MCF 10A (cell line): ENCODE measurements around the gene RASA1. TPM values are rescaled to one million over a fixed set of nuclear protein-coding genes. Genes with fewer than 3 reads are reported as not detected.

Experiments used
- Bru-seq: library from RNA; stranded (reverse); fragments of 400-500 nt; gene quantifications from one replicate; lab custom pipeline; 2021; lab: Mats Ljungman, UMichigan
- BruChase-seq, 2 experiments: library from RNA; stranded (reverse); fragments of 400-500 nt; gene quantifications; one replicate each; lab custom pipeline; 2021; lab: Mats Ljungman, UMichigan
- BruUV-seq: library from RNA; stranded (reverse); fragments of 400-500 nt; replicated peaks from 2 replicates; lab custom pipeline; 2021; lab: Mats Ljungman, UMichigan
- CTCF ChIA-PET: fragments of 300-600 bp; sonication (Branson Sonifier 250); formaldehyde crosslinking; extraction: SDS; loops from one replicate; lab custom pipeline; 2021; ENCODE audit warnings: antibody characterized with exemption, inconsistent platforms; lab: Yijun Ruan, JAX
- POLR2A ChIA-PET: fragments of 300-600, 350-650 bp; sonication (Branson Sonifier 250); formaldehyde crosslinking; extraction: SDS; loops from one replicate; lab custom pipeline; 2020; ENCODE audit warnings: antibody characterized with exemption, inconsistent platforms; lab: Yijun Ruan, JAX
- DNase-seq: peaks from one replicate; pipeline ENCODE4 v3.0.0-alpha.2; 2018; ENCODE audit not compliant: unreplicated experiment
- H3K27ac Mint-ChIP-seq: one replicate; pipeline ENCODE4 v1.8.0; 2022; ENCODE audit warnings: mild to moderate bottlenecking, low read depth, mixed read lengths; ENCODE audit not compliant: unreplicated experiment
- H3K27me3 Mint-ChIP-seq: one replicate; pipeline ENCODE4 v1.8.0; 2022; ENCODE audit warnings: mixed read lengths; ENCODE audit not compliant: insufficient read depth, unreplicated experiment
- H3K36me3 Mint-ChIP-seq: one replicate; pipeline ENCODE4 v1.8.0; 2022; ENCODE audit warnings: mild to moderate bottlenecking, moderate library complexity, mixed read lengths; ENCODE audit not compliant: insufficient read depth, unreplicated experiment
- H3K4me1 Mint-ChIP-seq: one replicate; pipeline ENCODE4 v1.8.0; 2022; ENCODE audit warnings: mixed read lengths; ENCODE audit not compliant: insufficient read depth, unreplicated experiment
- H3K4me3 Mint-ChIP-seq: one replicate; pipeline ENCODE4 v1.8.0; 2022; ENCODE audit warnings: mild to moderate bottlenecking, moderate library complexity, mixed read lengths; ENCODE audit not compliant: unreplicated experiment
- H3K9me3 Mint-ChIP-seq: one replicate; pipeline ENCODE4 v1.8.0; 2022; ENCODE audit warnings: mixed read lengths; ENCODE audit not compliant: unreplicated experiment
- CTCF ChIP-seq: fragments of 200-600 bp; IDR thresholded peaks from one replicate; pipeline ENCODE4 v1.8.0; 2022; ENCODE audit warnings: antibody characterized with exemption, mild to moderate bottlenecking; ENCODE audit not compliant: unreplicated experiment
- intact Hi-C: fragments of 100-400 bp; cut with micrococcal nuclease; formaldehyde crosslinking; loops from 2 replicates; pipeline ENCODE4 v1.14.1; 2022
- long read RNA-seq: library from polyadenylated mRNA; stranded (forward); transcript quantifications from one replicate; pipeline ENCODE4 v2.0.0, GENCODE V29; 2022
- total RNA-seq: library from RNA; stranded (reverse); gene quantifications from 2 replicates; pipeline ENCODE4 v1.2.3, GENCODE V29; 2022

The RASA1 gene
- total RNA-seq (53.8 and 68.6 TPM in 2 replicates), Bru-seq, nascent RNA (percentile 95 among the genes with signal in this experiment), BruChase-seq, experiment 1, labeled RNA remaining after a 6-hour chase (percentile 83 among the genes with signal in this experiment), BruChase-seq, experiment 2, labeled RNA remaining after a 2-hour chase (percentile 87 among the genes with signal in this experiment)
- long read RNA-seq, transcript RASA1-202 (25 exons, 3,776 nt) = minor isoform, 11 of 68 reads
- long read RNA-seq, transcript RASA1-201 (25 exons, 3,752 nt) = major isoform, 32 of 68 reads
- long read RNA-seq, partial matches to known transcripts = 10 of 68 reads
- long read RNA-seq, other reads (novel, unspliced or antisense) = 15 of 68 reads

GRCh38 chr5:87267574-87268125, at the start of gene RASA1:
RASA1 (plus strand) TSS chr5:87267883; CDS start chr5:87268452, 569 bp downstream.
- intact Hi-C loops = loop anchor here (1.0 to 5.0 kb wide), 3 partner anchors 95 to 146 kb away; no protein-coding TSS in a partner anchor
- BruUV-seq = no TSS peak
- peak; percentile 94 for DNase-seq
- Mint-ChIP-seq H3K27ac (peak within 1 kb of the TSS; percentile 92), H3K4me3 (peak within 1 kb of the TSS; percentile 95), H3K9me3 (no peaks in the 10 kb centered on the region), H3K27me3 (no peaks in the 10 kb centered on the region), H3K4me1 (peaks cover 10% of the 10 kb centered on the region), H3K36me3 (peaks cover 12% of the 10 kb centered on the region)
- TF ChIP-seq CTCF = no peak
- ChIA-PET POLR2A (interaction anchor here (0.7 to 3.0 kb wide), 28 partner anchors 9 to 257 kb away, joined by 3 to 23 read pairs (median 5); partner anchors contain the start of gene CCNH), CTCF (interaction anchor here (0.9 to 1.1 kb wide), 2 partner anchors 29 to 108 kb away, joined by 4 to 5 read pairs; no protein-coding TSS in a partner anchor)

GRCh38 chr5:87229780-87230179, 37.9 kb upstream of the RASA1 start:
- no peak for DNase-seq
- H3K27me3 Mint-ChIP-seq = no peaks in the 10 kb centered on the region
- ChIA-PET CTCF (no interaction called here), POLR2A (no interaction called here)
- H3K4me1 Mint-ChIP-seq = peaks cover 7% of the 10 kb centered on the region
- no peak overlapping the region for H3K4me3 Mint-ChIP-seq
- no peak overlapping the region for H3K27ac Mint-ChIP-seq
- H3K36me3 Mint-ChIP-seq = no peaks in the 10 kb centered on the region
- BruUV-seq = no TSS peak
- H3K9me3 Mint-ChIP-seq = no peaks in the 10 kb centered on the region
- intact Hi-C loops = no loop called here
- no peak for TF ChIP-seq CTCF

GRCh38 chr5:87231037-87231808, 36.5 kb upstream of the RASA1 start:
- Mint-ChIP-seq H3K9me3 (no peaks in the 10 kb centered on the region), H3K4me3 (no peak overlapping the region), H3K27me3 (no peaks in the 10 kb centered on the region), H3K27ac (no peak overlapping the region), H3K36me3 (no peaks in the 10 kb centered on the region), H3K4me1 (peaks cover 7% of the 10 kb centered on the region)
- ChIA-PET CTCF (interaction anchor here (0.9 kb wide), 1 partner anchor 9 kb away, joined by 3 read pairs; no protein-coding TSS in a partner anchor), POLR2A (interaction anchor here (0.7 kb wide), 1 partner anchor 950 kb away, joined by 4 read pairs; no protein-coding TSS in a partner anchor)
- no peak for DNase-seq
- intact Hi-C loops = no loop called here
- TF ChIP-seq CTCF = no peak
- no TSS peak for BruUV-seq
